HG03469 (cell line): ENCODE data around the gene FGFRL1.
"Not testable (repeated sequence)": the region's sequence is repeated elsewhere in the genome, so short reads cannot be mapped to it uniquely, and the experiment has no call there.

Source experiments
- ATAC-seq: cut with Tn5 transposase; IDR thresholded peaks from one replicate; pipeline ENCODE4 v1.9.1; 2021; ENCODE audit warnings: mild to moderate bottlenecking, moderate library complexity, moderate number of reproducible peaks; ENCODE audit not compliant: unreplicated experiment

Gene FGFRL1

DNA sequence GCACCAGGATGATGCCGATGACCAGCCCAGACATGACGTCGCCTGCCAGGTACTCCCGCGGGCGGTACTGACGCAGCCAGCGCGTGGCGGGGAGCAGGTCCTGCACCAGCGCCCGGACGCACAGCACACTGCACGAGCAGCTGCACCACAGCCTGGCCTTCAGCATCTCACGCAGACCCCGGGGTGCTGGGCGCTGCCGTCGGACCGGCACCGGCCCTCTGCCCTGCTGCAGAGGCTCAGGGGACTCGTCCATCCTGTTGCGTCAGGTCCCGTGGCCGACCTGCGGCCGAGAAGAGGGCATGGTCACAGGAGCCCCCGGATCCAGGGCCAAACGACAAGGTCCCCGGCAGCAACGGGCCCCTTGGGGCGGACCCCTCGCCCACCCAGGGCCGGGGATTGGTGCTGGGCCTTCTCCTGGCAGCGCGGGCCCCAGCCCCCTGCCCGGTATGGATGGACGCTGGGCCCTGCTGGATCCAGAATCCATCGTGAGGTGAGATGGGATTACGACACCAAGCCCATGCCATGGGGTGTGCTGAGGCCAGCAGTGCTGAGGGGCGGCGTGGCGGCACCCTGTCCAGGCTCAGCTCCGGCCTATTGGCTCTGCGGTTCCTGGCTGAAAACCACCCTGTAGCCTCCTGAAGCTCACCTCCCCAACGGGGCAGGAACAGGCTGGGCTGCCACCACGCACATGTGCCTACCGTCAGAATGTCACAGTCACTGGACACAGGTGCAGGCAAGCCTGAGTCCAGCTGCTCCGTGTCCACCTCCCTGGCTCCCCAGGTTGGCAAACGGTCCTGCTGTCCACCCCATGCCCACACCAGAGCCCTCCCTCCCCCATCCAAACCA lies 19.8 kb upstream of the FGFRL1 start:
- ATAC-seq, result no peak

DNA sequence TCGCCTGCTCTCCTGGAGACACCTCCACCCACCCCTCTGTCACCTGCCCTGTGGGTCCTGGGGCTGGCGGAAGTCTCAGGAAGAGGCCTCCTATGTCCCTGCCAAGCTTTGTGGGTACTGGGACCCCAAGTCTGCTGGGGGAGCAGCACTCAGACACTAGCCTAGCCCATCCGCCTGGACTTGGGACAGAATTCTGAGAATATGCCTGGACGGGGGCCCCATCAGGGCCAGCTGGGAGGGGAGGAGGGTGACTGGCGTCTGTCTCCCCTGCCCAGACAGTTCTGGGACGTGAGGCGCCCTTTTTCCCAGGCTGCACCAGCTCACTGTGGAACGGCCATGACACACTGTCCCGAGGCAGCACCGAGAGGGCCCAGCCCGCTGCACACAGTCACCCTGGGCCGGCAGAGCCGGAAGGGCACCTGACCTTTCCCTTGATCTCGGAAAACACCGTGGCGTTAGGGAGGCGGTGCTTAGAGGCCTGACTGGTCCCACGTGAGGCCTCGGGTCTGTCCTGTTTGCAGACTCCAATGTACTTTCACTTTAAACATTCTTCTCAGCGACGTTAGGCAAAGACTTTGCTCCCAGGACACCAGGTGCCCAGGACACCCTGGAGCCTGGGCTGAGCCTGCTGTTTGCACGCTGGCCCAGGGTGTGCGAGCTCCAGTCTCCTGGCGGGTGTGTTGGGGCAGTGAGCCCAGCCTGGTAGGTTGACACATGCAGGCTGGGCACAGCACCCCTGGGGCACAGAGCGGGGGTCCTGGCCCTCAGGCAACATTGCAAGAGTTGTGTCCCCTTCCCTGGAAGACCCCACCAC lies 18.9 kb upstream of the FGFRL1 start:
- no peak for ATAC-seq

DNA sequence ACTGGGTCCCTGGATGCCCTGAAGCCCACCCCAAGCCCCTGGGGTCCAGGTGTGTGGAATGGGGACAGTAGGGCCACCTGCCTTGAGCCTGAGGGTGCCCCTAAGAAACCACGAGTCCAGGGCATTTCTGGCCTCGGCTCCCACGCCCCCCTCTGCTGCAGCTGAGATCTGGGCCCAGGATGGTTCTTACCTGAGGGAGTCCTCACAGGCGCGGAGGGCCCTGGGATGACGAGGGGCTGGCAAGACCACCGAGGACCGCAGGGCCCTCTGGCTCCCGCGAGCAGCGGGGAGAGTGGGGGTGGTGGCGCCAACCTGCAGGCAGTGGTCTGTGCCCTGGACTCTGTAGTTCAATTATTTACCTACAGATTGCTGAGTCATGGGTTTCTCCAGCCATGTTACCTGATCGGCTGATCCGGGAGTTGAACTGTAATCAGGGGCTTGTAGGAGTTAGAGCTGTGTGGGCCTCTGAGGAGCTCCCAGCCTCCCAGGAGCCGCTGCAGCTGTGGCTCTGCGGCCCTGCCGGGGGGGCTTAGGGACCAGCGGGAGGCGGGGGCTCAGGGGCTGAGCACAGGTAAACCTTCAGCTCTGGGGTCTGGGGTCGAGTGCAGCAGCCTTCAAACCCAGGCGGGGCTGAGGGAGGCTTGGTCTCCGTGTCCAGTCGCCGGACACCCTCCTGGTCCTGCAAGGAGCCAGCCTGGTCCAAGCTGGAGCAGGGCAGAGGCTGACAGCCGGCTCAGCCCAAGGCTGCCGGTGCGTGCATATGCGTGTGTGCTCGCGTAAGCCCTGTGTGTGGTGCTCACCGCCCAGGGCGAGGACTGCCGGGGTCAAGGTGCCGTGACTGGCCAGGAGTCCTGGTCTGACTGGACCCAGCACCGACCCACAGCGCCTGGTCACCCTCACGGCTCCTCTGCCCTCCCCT lies 18.1 kb upstream of the FGFRL1 start, which contains the start of gene SLC26A1:
TSS of gene SLC26A1 (minus strand) at position 294 of the 919 bp plus-strand sequence. CDS start 1,701 bp downstream, outside the sequence.
- no peak for ATAC-seq

DNA sequence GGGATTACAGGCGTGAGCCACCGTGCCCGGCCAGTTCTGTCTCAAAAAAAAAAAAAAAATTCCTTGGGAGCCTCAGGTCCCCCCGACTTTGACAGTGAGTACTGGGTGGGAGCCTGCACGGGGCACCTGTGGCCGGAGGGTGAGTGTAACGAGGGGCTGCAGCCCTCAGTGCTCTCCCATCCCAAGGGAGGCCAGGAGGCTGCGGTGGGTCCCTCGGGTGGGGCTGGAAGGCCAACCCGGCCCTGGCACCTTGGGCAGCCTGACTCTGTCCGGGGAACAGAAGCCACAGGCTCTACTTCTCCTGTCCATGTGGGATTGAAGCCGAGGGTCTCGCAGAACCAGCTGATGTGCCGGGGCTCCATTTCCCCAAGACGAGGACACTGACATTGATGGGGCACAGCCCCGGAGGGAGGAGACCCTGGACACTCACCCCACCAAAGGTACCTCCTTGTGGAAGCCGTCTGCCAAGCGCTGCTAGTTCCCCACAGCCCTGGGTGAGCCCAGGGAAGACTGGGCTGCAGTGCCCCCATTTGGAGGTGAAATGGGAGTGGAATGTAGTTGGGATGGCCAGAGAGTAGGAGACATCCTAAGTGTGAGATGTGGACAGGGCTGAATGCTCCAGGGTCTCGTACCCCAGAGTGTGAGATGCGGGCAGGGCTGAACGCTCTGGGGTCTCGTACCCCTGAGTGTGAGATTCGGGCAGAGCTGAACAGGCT lies 16.0 kb upstream of the FGFRL1 start:
- ATAC-seq, result no peak

DNA sequence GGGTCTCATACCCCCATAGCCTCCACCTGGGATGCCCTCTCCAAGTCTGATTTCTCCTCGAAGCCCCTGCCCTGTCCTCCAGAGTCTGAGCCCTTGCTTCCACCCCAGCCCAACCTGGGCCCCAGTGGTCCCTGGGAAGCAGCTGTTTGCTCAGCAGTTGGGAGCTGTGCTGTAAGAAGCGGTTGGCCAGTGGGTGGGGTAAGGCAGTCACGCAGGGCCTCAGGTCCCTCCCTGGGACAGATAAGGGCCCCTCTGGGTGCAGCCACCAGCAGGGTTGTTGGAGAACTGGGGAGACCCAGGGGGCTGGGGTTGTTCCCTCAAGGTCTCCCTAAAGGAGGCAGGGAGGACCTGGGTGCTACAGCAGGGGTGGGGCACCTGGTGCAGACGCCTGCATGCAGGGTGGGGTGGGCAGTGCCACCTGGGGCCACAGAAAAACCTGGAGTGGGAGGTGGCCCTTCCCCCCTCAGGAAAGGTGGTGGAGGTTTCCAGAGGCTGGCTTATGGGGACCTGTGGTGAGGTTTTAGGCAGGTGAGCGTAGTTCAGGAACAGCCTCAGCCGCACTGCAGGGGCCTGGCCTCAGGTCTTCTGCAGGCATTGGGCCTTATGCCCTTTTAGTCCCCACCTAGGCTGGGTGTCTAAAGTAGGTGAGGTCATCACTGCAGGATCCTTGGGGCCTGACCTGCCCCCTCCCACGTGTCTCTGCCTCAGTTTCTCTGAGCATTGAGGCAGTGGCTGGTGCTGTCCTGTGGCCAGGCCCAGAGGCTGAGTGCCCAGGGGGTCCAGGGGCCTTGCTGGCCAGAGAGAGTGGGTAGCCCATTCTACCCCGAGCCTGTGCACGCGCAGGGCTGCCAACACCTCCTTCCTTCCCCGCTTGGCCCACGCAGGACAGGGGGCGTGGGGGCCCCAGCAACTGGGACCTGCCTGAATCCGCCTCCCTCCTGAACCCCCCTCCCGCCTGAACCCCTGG lies 15.1 kb upstream of the FGFRL1 start:
- ATAC-seq, result no peak

DNA sequence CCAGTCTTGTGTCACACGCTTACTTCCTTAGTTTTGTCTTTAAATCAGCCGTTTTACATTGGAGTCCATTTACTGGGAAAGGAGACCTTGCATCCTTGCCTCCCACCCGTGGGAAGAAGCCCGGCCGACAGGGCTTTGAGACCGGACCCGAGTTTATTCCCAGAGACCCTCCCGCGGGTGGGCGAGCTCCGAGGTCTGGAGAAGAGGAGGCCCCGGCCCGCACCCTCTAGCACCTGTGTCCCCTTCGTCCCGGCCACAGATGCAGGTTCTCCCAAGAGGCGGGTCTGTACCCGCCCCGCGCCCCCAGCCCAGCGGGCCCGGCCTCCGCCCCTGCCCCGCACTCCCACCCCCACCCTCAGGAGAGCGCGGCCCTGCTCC lies 14.4 kb upstream of the FGFRL1 start:
- ATAC-seq, result no peak

DNA sequence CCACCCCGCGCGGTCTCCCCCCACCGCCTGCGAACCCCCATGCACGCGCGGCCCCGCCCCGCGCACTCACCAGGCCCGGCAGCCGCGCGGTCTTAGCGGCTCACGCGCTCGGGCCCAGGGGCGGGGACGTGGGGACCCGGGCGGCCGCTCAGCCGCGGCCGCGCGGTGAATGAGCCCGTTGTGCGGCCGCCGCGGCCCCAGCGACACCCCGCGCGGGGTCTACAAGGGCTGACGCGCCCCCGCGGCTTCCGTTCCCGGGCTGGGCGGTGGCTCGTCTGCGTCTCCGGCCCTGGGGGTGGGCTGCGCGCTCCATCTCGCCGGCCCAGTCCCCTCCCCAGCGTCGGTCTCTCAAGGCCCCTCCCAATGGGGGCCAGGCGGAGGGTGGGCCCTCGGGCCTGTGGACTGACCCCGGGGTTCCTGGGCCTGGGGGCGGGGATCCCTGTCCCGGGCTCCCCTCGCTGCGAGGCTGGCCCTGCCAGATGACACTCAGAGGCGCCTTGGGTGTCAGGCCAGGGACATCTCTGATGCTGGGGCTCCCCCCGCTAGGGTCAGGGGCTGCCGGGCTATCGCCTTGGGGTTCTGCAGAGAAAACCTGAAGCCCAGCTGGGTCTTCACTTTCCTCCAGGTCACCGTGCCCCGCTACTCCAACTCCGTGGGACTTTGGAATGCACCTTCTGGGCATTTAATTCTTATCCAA lies 13.9 kb upstream of the FGFRL1 start:
- no peak for ATAC-seq

DNA sequence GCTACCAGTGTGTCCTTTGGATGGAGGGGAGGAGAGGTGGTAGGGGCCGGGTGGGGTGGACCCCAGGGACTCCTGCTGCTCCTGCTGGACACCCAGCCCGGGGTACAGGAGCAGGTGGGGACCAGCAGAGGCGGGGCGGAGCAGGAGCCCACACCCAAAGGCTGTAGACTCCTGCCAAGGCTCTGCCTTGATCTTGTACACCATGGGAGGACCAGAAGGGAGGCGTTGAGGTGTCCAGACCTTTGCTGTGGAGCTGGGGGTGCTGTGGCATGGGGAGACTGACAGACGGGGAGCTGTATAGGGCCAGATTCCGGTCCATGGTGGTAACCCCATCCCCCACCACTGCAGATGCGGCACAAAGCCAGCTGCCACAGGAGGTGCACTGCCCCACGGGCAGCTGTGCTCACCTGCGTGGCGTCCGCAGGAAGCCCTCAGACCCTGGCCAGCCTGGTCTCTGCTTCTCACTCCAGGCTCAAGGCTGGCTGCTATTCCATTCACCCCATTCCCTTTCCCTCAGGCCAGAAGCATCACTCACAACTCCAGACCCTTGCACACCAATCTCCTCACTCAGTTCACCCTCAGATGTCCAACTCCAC lies 13.2 kb upstream of the FGFRL1 start:
- ATAC-seq, result no peak

DNA sequence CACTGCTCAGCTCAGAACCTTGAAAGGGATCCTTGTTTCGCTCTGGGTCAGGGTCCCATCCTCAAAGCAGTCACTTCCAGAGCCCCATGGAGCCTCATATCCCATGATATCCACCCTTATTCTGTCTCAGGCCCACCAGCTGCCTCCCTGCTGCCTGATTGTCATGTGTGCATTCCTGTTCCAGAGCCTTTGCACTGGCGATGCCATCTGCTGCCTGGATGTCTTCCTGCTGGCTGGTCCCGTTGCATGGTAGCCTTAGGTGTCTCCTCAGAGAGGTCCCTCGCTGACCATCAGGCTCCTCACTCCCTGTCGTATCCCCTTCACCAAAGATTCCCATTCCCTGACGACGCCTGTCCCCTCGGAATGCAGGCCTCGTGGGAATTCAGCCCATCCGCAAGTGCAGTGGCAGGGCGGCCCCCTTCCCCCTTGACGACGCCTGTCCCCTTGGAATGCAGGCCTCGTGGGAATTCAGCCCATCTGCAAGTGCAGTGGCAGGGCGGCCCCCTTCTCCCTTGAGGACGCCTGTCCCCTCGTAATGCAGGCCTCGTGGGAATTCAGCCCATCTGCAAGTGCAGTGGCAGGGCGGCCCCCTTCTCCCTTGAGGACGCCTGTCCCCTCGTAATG lies 12.1 kb upstream of the FGFRL1 start:
- not testable (repeated sequence) for ATAC-seq

DNA sequence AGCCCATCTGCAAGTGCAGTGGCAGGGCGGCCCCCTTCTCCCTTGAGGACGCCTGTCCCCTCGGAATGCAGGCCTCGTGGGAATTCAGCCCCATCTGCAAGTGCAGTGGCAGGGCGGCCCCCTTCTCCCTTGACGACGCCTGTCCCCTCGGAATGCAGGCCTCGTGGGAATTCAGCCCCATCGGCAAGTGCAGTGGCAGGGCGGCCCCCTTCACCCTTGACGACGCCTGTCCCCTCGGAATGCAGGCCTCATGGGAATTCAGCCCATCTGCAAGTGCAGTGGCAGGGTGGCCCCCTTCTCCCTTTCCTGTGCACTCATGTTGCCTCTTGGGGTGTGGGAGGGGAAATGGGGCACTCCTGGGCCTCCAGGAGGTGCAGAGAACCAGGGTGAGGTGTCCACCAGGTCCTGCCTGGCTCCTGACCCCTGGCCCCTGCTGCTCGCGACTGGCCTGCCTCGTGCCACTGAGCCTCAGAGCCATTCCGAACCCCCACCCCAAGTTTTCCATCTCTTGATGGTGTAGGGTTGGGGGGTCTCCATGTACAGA lies 11.5 kb upstream of the FGFRL1 start:
- no peak for ATAC-seq

DNA sequence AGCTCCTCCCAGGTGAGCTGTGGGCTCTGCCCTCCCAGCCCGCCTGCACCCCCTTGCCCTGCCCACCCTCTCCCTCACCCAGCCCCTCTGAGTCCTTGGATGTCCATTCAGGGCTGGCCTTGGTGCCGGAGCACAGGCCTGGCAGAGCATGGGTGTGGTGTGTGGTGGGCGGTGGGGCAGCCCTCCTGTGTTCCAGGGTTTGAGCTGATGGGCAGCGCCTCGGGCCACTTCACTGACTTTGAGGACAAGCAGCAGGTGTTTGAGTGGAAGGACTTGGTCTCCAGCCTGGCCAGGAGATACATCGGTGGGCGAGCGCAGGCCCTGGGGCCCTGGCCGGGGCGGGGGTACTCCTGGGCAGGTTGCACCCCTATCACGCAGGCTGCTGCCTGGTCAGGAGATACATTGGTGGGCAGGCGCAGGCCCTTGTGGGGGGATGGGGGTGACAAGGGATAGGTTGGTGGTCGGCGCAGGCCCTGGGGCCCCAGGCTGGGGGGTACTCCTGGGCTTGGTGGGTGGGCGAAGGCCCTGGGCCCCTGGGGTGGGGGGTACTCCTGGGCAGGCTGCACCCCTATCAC lies 10.7 kb upstream of the FGFRL1 start:
- ATAC-seq, result no peak

DNA sequence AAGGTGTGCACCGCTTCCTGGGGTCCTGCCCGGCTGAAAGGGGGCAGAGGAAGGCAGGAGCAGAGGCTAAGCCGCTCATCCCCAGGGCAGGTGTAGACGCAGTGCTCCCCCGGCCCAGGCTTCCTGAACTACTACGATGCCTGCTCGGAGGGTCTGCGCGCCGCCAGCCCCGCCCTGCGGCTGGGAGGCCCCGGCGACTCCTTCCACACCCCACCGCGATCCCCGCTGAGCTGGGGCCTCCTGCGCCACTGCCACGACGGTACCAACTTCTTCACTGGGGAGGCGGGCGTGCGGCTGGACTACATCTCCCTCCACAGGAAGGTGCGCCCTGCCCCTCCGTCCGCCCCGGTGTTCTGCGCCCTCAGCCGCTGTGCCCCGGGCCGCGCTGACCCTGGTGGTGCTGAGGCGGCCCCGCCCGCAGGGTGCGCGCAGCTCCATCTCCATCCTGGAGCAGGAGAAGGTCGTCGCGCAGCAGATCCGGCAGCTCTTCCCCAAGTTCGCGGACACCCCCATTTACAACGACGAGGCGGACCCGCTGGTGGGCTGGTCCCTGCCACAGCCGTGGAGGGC lies 9.8 kb upstream of the FGFRL1 start:
- no peak for ATAC-seq

DNA sequence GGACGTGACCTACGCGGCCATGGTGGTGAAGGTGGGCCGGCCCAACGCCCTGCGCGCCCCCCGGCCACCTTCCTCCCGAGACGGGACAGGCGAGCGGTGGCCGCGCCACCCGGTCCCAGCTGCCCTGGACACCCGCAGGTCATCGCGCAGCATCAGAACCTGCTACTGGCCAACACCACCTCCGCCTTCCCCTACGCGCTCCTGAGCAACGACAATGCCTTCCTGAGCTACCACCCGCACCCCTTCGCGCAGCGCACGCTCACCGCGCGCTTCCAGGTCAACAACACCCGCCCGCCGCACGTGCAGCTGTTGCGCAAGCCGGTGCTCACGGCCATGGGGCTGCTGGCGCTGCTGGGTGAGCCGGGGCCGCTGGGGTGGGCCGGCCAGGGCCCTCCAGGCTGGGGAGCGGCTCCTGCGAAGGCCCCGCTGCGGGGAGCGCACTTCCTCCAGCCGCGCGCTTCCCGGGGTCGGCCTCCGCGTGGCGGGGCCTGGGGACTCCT lies 9.2 kb upstream of the FGFRL1 start:
- ATAC-seq, result no peak

DNA sequence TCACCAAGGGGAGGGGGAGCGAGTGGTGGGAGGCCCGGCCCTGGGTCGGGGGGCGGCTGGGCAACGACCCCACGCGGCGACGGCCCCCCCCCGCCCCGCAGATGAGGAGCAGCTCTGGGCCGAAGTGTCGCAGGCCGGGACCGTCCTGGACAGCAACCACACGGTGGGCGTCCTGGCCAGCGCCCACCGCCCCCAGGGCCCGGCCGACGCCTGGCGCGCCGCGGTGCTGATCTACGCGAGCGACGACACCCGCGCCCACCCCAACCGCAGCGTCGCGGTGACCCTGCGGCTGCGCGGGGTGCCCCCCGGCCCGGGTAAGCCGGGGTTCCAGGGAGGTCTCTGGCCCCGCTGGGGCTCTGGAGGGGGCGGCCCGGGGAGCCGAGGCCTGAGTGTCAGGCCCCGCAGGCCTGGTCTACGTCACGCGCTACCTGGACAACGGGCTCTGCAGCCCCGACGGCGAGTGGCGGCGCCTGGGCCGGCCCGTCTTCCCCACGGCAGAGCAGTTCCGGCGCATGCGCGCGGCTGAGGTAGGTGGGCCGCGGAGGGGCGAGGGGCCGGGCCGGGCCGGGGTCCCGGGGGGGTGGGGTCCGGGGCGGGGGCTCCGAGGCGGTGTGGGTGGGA lies 8.7 kb upstream of the FGFRL1 start:
- ATAC-seq, result no peak

DNA sequence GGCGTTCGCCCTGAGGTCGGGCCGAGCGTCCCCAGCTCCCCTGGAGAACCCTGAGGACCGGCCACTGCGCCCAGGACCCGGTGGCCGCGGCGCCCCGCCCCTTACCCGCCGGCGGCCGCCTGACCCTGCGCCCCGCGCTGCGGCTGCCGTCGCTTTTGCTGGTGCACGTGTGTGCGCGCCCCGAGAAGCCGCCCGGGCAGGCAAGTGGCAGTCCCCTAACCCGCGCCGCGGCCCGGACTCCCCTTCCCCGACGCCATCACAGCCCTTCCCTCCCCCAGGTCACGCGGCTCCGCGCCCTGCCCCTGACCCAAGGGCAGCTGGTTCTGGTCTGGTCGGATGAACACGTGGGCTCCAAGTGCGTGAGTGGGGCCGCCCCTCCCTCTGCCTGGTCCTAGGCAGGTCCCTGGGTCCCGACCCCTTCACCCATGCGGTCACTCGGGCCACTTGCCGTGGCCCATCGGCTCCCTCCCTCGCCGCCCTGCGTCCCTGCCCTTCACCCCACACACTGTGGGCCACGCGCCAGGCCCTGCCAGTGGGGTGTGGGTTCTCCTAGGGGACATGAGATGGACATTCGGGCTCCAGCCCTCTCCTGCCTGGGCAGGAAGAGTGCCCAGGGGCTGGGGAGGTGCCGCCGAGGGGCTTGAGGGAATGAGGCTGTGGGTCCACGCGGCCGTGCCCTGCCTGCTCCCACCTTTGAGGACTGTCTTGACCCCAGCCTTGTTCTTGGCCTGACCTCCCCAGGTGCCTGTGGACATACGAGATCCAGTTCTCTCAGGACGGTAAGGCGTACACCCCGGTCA lies 8.0 kb upstream of the FGFRL1 start:
- ATAC-seq, result no peak
